Astrocyte of the spinal cord (primary cell): ENCODE measurements around the gene LRRC51.
"Not testable (repeated sequence)": the region's sequence is repeated elsewhere in the genome, so short reads cannot be mapped to it uniquely, and the experiment has no call there.

Experiments
- DNase-seq: peaks from one replicate; pipeline ENCODE4 v3.0.0; 2011; ENCODE audit warnings: low read depth, low spot score
- H3K4me3 ChIP-seq: 2 replicates; pipeline ENCODE4 v1.5.1; 2011; ENCODE audit warnings: low read depth, mild to moderate bottlenecking, low read length, moderate library complexity
- CTCF ChIP-seq: IDR thresholded peaks from 2 replicates; pipeline ENCODE4 v1.5.1; 2012; ENCODE audit warnings: low read depth, mild to moderate bottlenecking, low read length, inconsistent platforms
- in situ Hi-C: cut with HindIII; loops from 2 replicates; pipeline ENCODE4 v1.10.0; 2017; ENCODE audit warnings: low sequenced_read_pairs

The LRRC51 gene

GRCh38 chr11:72135891-72136683, 55.4 kb downstream of the LRRC51 start:
- no peak for TF ChIP-seq CTCF
- H3K4me3 ChIP-seq, result no peak overlapping the region
- DNase-seq, result no peak
- in situ Hi-C loops, result no loop called here

- in situ Hi-C loops, result no loop called here
- DNase-seq, result no peak
- no peak overlapping the region for H3K4me3 ChIP-seq
- no peak for TF ChIP-seq CTCF
These were observed 56.1 kb downstream of the LRRC51 start for GRCh38 chr11:72136684-72137262.

GRCh38 chr11:72138821-72139390, 58.3 kb downstream of the LRRC51 start:
- no peak for DNase-seq
- in situ Hi-C loops, result no loop called here
- TF ChIP-seq CTCF, result no peak
- no peak overlapping the region for H3K4me3 ChIP-seq

GRCh38 chr11:72139500-72139899, 58.9 kb downstream of the LRRC51 start:
- no peak for DNase-seq
- in situ Hi-C loops, result no loop called here
- H3K4me3 ChIP-seq, result no peak overlapping the region
- no peak for TF ChIP-seq CTCF

GRCh38 chr11:72140661-72141060, 60.0 kb downstream of the LRRC51 start:
- TF ChIP-seq CTCF, result no peak
- DNase-seq, result no peak
- in situ Hi-C loops, result no loop called here
- H3K4me3 ChIP-seq, result no peak overlapping the region

- in situ Hi-C loops, result no loop called here
- DNase-seq, result peak; percentile 91
- TF ChIP-seq CTCF, result no peak
- H3K4me3 ChIP-seq, result no peak overlapping the region
These were observed 60.4 kb downstream of the LRRC51 start for GRCh38 chr11:72141066-72141465.

GRCh38 chr11:72142086-72142485, 61.4 kb downstream of the LRRC51 start:
- in situ Hi-C loops, H3K4me3 ChIP-seq: not testable (repeated sequence)
- DNase-seq, result peak; percentile 34

GRCh38 chr11:72142543-72142942, 61.9 kb downstream of the LRRC51 start:
- in situ Hi-C loops, H3K4me3 ChIP-seq, DNase-seq: not testable (repeated sequence)
